Suprapubic skin (tissue), 4 donors: ENCODE measurements around the gene DCUN1D4. TPM values are rescaled to one million over a fixed set of nuclear protein-coding genes. Genes with fewer than 3 reads are reported as not detected.

Experiments
- DNase-seq, 2 donors: peaks; one replicate each; pipeline ENCODE4 v3.0.0-alpha.2; 2019; ENCODE audit warnings: low spot score in 2 of 2
- H3K27ac ChIP-seq: fragments of 200-600 bp; sonication (generic); one replicate; pipeline ENCODE4 v1.5.1; 2019
- H3K27me3 ChIP-seq: fragments of 200-600 bp; sonication (generic); one replicate; pipeline ENCODE4 v1.5.1; 2019
- H3K36me3 ChIP-seq: fragments of 200-600 bp; sonication (generic); one replicate; pipeline ENCODE4 v1.5.1; 2019
- H3K4me1 ChIP-seq: fragments of 200-600 bp; sonication (generic); one replicate; pipeline ENCODE4 v1.5.1; 2019
- H3K4me3 ChIP-seq: fragments of 200-600 bp; sonication (generic); one replicate; pipeline ENCODE4 v1.5.1; 2019; ENCODE audit warnings: mild to moderate bottlenecking
- H3K9me3 ChIP-seq: fragments of 200-600 bp; sonication (generic); one replicate; pipeline ENCODE4 v1.5.1; 2019
- CTCF ChIP-seq, 2 donors: fragments of 200-600 bp in 1 of 2; fragments of 450-650 bp in 1 of 2; sonication (generic) in 1 of 2; IDR thresholded peaks; one replicate each; pipeline ENCODE4 v1.5.1; 2016 to 2019; ENCODE audit warnings: antibody characterized with exemption in 2 of 2, mild to moderate bottlenecking in 1 of 2, moderate library complexity in 1 of 2
- EP300 ChIP-seq: sonication (generic); formaldehyde crosslinking; IDR thresholded peaks from one replicate; pipeline ENCODE4 v1.6.1; 2017; ENCODE audit warnings: antibody characterized with exemption
- POLR2A ChIP-seq, 2 donors: fragments of 450-650 bp; IDR thresholded peaks; one replicate each; pipeline ENCODE4 v1.6.1; 2017; ENCODE audit warnings: antibody characterized with exemption in 2 of 2, mild to moderate bottlenecking in 2 of 2, moderate library complexity in 2 of 2
- POLR2AphosphoS5 ChIP-seq, 3 donors: sonication (generic); formaldehyde crosslinking; IDR thresholded peaks; one replicate each; pipeline ENCODE4 v1.6.1; 2017; ENCODE audit warnings: antibody characterized with exemption in 3 of 3
- WGBS: methylation state at CpG from one replicate; pipeline ENCODE4 v1.1.5; 2018; 5-methylcytosine and 5-hydroxymethylcytosine counted together
- total RNA-seq, 4 donors: library from RNA; depleted of rRNA; stranded (reverse); fragments of >200 nt; gene quantifications; one replicate each; pipeline ENCODE4 v1.1.0, GENCODE V29; 2016

DCUN1D4 gene
- total RNA-seq, 4 donors from 2014 or later, result 15.4 to 35.6 (median 20.8) TPM

GRCh38 chr4:51894059-51894645 lies 51.2 kb downstream of the DCUN1D4 start:
- no peak overlapping the region for H3K4me3 ChIP-seq
- H3K27me3 ChIP-seq, result no peaks in the 10 kb centered on the region
- H3K4me1 ChIP-seq, result no peaks in the 10 kb centered on the region
- TF ChIP-seq POLR2AphosphoS5 (IDR thresholded peaks at IDR 0.05), result no peak
- no peak for TF ChIP-seq CTCF (IDR thresholded peaks at IDR 0.05)
- TF ChIP-seq EP300, result no peak
- TF ChIP-seq POLR2A (IDR thresholded peaks at IDR 0.05), result no peak
- no peak overlapping the region for H3K27ac ChIP-seq
- DNase-seq, result no peak
- WGBS, result 89% methylated on average over 1 of the region's 1 CpG
- peaks cover 19% of the 10 kb centered on the region for H3K36me3 ChIP-seq
- no peaks in the 10 kb centered on the region for H3K9me3 ChIP-seq

GRCh38 chr4:51895158-51895557 lies 52.2 kb downstream of the DCUN1D4 start:
- TF ChIP-seq POLR2AphosphoS5 (IDR thresholded peaks at IDR 0.05), result no peak
- no peak for TF ChIP-seq POLR2A (IDR thresholded peaks at IDR 0.05)
- no peak for TF ChIP-seq CTCF (IDR thresholded peaks at IDR 0.05)
- no peak for TF ChIP-seq EP300
- H3K4me3 ChIP-seq, result no peak overlapping the region
- no peaks in the 10 kb centered on the region for H3K9me3 ChIP-seq
- no peak overlapping the region for H3K27ac ChIP-seq
- no peaks in the 10 kb centered on the region for H3K27me3 ChIP-seq
- H3K4me1 ChIP-seq, result no peaks in the 10 kb centered on the region
- no peak for DNase-seq
- 83% methylated on average over 3 of the region's 3 CpGs for WGBS
- peaks cover 20% of the 10 kb centered on the region for H3K36me3 ChIP-seq

- Histone ChIP-seq H3K9me3 (no peaks in the 10 kb centered on the region), H3K4me1 (no peaks in the 10 kb centered on the region), H3K4me3 (no peak overlapping the region), H3K27ac (no peak overlapping the region), H3K27me3 (no peaks in the 10 kb centered on the region), H3K36me3 (peaks cover 17% of the 10 kb centered on the region)
- WGBS, result 27% methylated on average over 2 of the region's 2 CpGs
- TF ChIP-seq CTCF (IDR thresholded peaks at IDR 0.05) (peak; percentile 52 to 63), POLR2A (IDR thresholded peaks at IDR 0.05) (no peak), POLR2AphosphoS5 (IDR thresholded peaks at IDR 0.05) (no peak)
- DNase-seq, result peak in 1 of 2 donors; percentile 64
Observed at GRCh38 chr4:51895816-51896408, 53.0 kb downstream of the DCUN1D4 start.

- no peak for DNase-seq
- Histone ChIP-seq H3K4me3 (no peak overlapping the region), H3K27me3 (no peaks in the 10 kb centered on the region), H3K27ac (no peak overlapping the region), H3K9me3 (no peaks in the 10 kb centered on the region), H3K4me1 (no peaks in the 10 kb centered on the region), H3K36me3 (peaks cover 37% of the 10 kb centered on the region)
- no peak for TF ChIP-seq CTCF (IDR thresholded peaks at IDR 0.05)
- no peak for TF ChIP-seq POLR2AphosphoS5 (IDR thresholded peaks at IDR 0.05)
- TF ChIP-seq EP300, result no peak
- no peak for TF ChIP-seq POLR2A (IDR thresholded peaks at IDR 0.05)
- WGBS, result 92% methylated on average over 5 of the region's 5 CpGs
Observed at GRCh38 chr4:51901363-51901762, 58.4 kb downstream of the DCUN1D4 start.

GRCh38 chr4:51906167-51906958 lies 63.4 kb downstream of the DCUN1D4 start:
- H3K36me3 ChIP-seq, result peaks cover 38% of the 10 kb centered on the region
- H3K27ac ChIP-seq, result no peak overlapping the region
- H3K27me3 ChIP-seq, result no peaks in the 10 kb centered on the region
- no peak for TF ChIP-seq CTCF (IDR thresholded peaks at IDR 0.05)
- no peak for TF ChIP-seq EP300
- no peak for TF ChIP-seq POLR2A (IDR thresholded peaks at IDR 0.05)
- H3K4me3 ChIP-seq, result no peak overlapping the region
- no peaks in the 10 kb centered on the region for H3K9me3 ChIP-seq
- no peaks in the 10 kb centered on the region for H3K4me1 ChIP-seq
- WGBS, result 85% methylated on average over 7 of the region's 7 CpGs
- no peak for DNase-seq
